Stimulated activated CD4-positive, alpha-beta T cell treated with anti-CD3 and anti-CD28 coated beads, Interleukin-12 subunit alpha, Interleukin-12 subunit beta, amount 100 ng/mL, for 4 hours (primary cell): ENCODE results near the gene CDCA3.

Source experiments
- DNase-seq: peaks from one replicate; pipeline ENCODE4 v3.0.0-alpha.2; 2020

Gene CDCA3

GRCh38 chr12:6852651-6853354, 1.7 kb upstream of the CDCA3 start:
- DNase-seq: peak; percentile 72

- DNase-seq: peak; percentile 95
Measured at GRCh38 chr12:6851921-6852650, 1.0 kb upstream of the CDCA3 start, which contains the start of gene USP5. Gene USP5 (plus strand): TSS chr12:6852150. CDS start chr12:6852180, 30 bp downstream.

- no peak for DNase-seq
Measured at GRCh38 chr12:6850796-6851152, 312 bp downstream of the CDCA3 start.

GRCh38 chr12:6849976-6850560, 1.0 kb downstream of the CDCA3 start:
- no peak for DNase-seq

GRCh38 chr12:6849427-6849826, 1.7 kb downstream of the CDCA3 start:
- no peak for DNase-seq

- no peak for DNase-seq
Measured at GRCh38 chr12:6847676-6848075, 3.4 kb downstream of the CDCA3 start.

- no peak for DNase-seq
Measured at GRCh38 chr12:6846316-6846869, 4.7 kb downstream of the CDCA3 start.

- no peak for DNase-seq
Measured at GRCh38 chr12:6845395-6845794, 5.7 kb downstream of the CDCA3 start.

- no peak for DNase-seq
Measured at GRCh38 chr12:6843118-6843902, 7.8 kb downstream of the CDCA3 start.

- no peak for DNase-seq
Measured at GRCh38 chr12:6842075-6842474, 9.0 kb downstream of the CDCA3 start.

- no peak for DNase-seq
Measured at GRCh38 chr12:6840761-6841515, 10.1 kb downstream of the CDCA3 start, which contains the start of gene GNB3. Gene GNB3 (plus strand): TSS chr12:6840925. CDS start chr12:6841288, 363 bp downstream.

GRCh38 chr12:6840330-6840729, 10.8 kb downstream of the CDCA3 start:
- no peak for DNase-seq

GRCh38 chr12:6839482-6840201, 11.4 kb downstream of the CDCA3 start:
- DNase-seq: no peak

- no peak for DNase-seq
Measured at GRCh38 chr12:6838854-6839253, 12.2 kb downstream of the CDCA3 start.

GRCh38 chr12:6837370-6838060, 13.6 kb downstream of the CDCA3 start:
- no peak for DNase-seq

- no peak for DNase-seq
Measured at GRCh38 chr12:6836851-6837250, 14.2 kb downstream of the CDCA3 start.

GRCh38 chr12:6834873-6835272, 16.2 kb downstream of the CDCA3 start:
- DNase-seq: no peak

GRCh38 chr12:6834254-6834653, 16.8 kb downstream of the CDCA3 start:
- no peak for DNase-seq

- DNase-seq: no peak
Measured at GRCh38 chr12:6833189-6833890, 17.7 kb downstream of the CDCA3 start.

GRCh38 chr12:6832125-6832524, 19.0 kb downstream of the CDCA3 start:
- no peak for DNase-seq
